PFSK-1 (cell line): Measurements from ENCODE around the gene KDM2B.

Experiments
- POLR2AphosphoS5 ChIP-seq: IDR thresholded peaks from 2 replicates; pipeline ENCODE4 v1.6.1; 2012; ENCODE audit warnings: low read depth, mild to moderate bottlenecking, control low read depth, low read length, moderate library complexity
- REST ChIP-seq, 2 experiments: IDR thresholded peaks; 2 replicates each; pipeline versions ENCODE4 v1.6.1 to v1.8.0; 2011 to 2012; ENCODE audit warnings: low read depth in 2 of 2, low read length in 2 of 2, control low read depth in 1 of 2, inconsistent platforms in 1 of 2, mild to moderate bottlenecking in 1 of 2, moderate library complexity in 1 of 2; ENCODE audit not compliant: insufficient read depth in 1 of 2

GRCh38 chr12:121494093-121494787, 86.6 kb downstream of the KDM2B start:
- TF ChIP-seq POLR2AphosphoS5 (no peak), REST (IDR thresholded peaks at IDR 0.05; ENCODE audit: insufficient read depth in 1 of 2, low read depth in 2 of 2, low read length in 2 of 2) (no peak)
